Adipose tissue (tissue), 3 donors: Measurements from ENCODE around the gene CBFA2T3. TPM values are rescaled to one million over a fixed set of nuclear protein-coding genes. Genes with fewer than 3 reads are reported as not detected.

Source experiments
- H3K27ac ChIP-seq: one replicate; pipeline ENCODE4 v1.5.1; 2013; ENCODE audit warnings: low read depth, low read length
- WGBS, 3 donors: extraction: QIAGEN DNeasy Blood & Tissue Kit; methylation state at CpG; one replicate each; pipeline ENCODE4 v1.1.7; 2013; 5-methylcytosine and 5-hydroxymethylcytosine counted together
- polyA plus RNA-seq, 3 donors: library from polyadenylated mRNA; stranded (reverse); fragments of 200-250 nt; gene quantifications; one replicate each; pipeline ENCODE4 v1.2.3, GENCODE V29; 2013
- donor health status: healthy with polysubstance abuse.
- donor health status: Bipolar disorder and iron deficiency.
- donor health status: healthy.

CBFA2T3 gene
- polyA plus RNA-seq, 3 donors: 7.7 to 19.6 (median 10.7) TPM

- H3K27ac ChIP-seq: no peak overlapping the region
- WGBS, 3 donors: 79 to 80% (median 79%) methylated on average over 36 of the region's 36 CpGs
Measured at GRCh38 chr16:88880226-88881006, 96.6 kb downstream of the CBFA2T3 start.

GRCh38 chr16:88879788-88880055 is 97.3 kb downstream of the CBFA2T3 start:
- WGBS, 3 donors: 74 to 83% (median 83%) methylated on average over 11 of the region's 11 CpGs
- no peak overlapping the region for H3K27ac ChIP-seq

DNA sequence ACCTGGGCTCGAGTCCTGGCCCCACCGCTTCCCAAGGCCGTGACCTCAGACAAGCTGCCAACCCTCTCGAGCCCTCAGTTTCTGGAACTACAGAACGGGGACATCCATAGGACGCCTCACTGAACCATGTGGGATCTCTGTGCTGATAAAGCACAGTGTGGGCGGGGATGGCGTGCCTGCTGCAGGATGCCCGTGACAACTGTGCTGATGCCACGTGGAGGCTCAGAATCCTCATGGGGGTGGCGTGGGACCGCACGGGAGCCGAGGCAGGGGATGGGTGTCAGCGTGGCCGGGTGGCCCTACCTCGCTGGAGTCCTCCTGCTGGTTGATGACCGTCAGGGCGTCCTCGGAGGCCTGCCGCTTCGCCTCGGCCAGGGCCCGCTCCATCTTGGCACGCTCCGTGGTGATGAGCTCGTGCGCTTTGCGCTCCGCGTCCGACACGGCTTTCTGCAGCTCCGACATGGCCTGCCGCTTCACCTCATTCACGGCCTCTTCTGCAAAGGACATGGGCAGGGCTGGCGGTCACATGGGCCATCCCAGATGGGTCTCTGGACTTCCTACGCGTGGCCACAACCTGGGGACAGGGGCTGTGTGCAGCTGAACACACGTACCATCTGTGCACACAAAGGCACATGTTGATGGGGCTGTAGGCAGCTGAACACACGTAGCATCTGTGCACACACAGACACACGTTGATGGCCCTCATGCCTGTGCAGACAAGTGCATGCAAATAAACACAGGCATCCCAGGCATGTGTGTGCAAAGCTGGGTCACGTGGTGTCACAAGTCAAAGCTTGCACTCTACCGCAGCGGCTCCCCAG is 97.8 kb downstream of the CBFA2T3 start:
- WGBS, 3 donors: 89 to 94% (median 93%) methylated on average over 45 of the region's 45 CpGs
- H3K27ac ChIP-seq: no peak overlapping the region

GRCh38 chr16:88878356-88878755 is 98.7 kb downstream of the CBFA2T3 start:
- WGBS, 3 donors: 95 to 97% (median 97%) methylated on average over 15 to 20 of the region's 20 CpGs
- no peak overlapping the region for H3K27ac ChIP-seq

GRCh38 chr16:88877564-88878289 is 99.3 kb downstream of the CBFA2T3 start:
- 89 to 92% (median 90%) methylated on average over 20 of the region's 20 CpGs for WGBS, 3 donors
- H3K27ac ChIP-seq: no peak overlapping the region

- H3K27ac ChIP-seq: no peak overlapping the region
- WGBS, 3 donors: 90 to 93% (median 91%) methylated on average over 27 to 33 of the region's 33 CpGs
Measured at GRCh38 chr16:88876942-88877526, 100.0 kb downstream of the CBFA2T3 start.

DNA sequence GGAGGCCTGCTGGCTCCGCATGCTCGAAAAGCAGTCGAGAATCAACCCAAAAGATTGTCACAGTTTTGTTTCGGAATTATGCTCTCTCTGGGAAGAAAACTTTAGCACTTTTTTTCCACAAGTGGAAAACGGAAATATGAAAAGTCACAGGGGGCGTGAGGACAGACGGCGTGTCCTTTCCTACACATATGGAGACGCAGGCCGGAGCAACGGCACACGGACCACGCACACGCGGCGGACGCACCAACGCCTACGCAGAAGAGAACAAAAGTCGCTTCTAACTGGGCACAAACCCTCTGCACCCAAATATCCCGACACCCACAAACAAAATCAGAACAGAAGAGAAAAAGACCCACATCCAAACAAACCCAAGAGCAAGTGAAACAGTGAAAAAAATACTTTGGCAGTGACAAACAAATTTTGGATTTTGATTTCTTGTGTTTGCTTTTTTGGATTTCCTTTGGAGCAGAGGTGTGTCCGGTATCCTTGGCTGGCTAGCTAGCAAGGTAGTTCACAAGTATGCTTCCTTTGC is 101.2 kb downstream of the CBFA2T3 start:
- 91 to 95% (median 94%) methylated on average over 22 of the region's 22 CpGs for WGBS, 3 donors
- H3K27ac ChIP-seq: no peak overlapping the region

GRCh38 chr16:88874938-88875599 is 101.9 kb downstream of the CBFA2T3 start:
- WGBS, 3 donors: 93% methylated on average over 34 of the region's 34 CpGs
- H3K27ac ChIP-seq: no peak overlapping the region

DNA sequence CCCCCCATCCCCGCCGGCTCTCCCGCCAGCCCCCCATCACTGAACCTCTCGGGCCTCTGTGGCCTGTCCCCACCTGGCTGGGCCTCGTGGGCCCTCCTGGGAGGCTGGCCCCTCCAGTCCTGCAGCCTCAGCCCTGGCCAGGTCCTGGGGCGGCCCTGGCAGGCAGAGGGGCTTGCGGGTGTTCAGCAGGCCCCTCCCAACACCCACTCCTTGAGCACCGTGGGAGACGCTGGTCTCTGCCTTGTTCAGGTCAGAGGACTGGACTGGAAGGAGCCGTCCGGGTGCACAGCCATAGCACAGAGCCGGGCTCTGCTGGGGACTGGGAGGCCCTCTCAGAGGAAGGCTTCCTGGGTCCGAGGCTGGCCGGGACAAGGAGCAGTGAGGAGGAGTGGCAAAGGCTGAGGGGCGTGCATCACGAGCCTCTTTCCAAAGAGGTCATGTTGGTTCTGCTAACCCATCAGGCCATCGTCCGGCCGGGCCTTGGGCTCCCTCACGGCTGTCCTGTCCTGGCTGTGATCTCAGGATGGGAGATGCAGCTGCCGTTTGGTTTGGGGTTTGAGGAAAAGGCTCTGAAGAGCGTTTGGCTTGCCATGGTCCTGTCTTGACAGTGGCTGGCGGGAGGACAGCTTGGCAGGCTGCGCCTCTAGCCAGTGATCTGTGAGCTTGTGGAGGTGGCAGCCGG is 104.2 kb downstream of the CBFA2T3 start:
- 63 to 66% (median 65%) methylated on average over 25 of the region's 25 CpGs for WGBS, 3 donors
- no peak overlapping the region for H3K27ac ChIP-seq

DNA sequence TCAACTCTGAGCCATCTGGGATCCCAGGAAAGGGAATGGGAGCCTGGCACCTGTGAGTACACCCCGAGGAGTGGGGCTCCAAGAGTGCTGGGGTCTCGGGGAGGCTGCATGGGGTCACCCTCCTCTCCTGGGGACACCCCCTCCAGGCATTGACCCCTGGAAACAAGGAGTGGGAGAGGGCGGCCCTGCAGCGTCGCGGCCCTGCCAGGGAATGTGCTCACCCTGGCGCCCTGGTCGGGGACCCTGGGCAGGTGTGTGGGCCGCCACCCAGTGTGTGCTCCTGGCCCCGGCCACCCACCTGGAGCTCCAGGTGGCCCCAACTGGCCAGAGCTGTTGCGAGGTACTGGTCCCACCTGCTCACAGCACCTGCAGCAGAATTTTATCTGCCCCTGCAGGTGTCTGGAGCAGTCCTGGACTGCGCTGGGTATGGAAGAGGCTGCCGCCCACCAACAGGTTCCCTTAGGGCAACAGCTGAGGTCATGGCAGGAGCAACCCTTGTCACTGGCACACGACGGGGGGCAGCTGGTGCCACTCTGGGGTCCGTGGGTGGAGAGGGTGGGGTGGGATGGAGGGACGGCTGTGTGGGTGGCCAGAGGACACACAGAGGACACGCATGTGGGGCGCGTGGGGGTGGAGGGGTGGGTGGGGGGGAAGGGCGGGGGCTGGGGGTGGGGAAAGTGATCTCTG is 105.1 kb downstream of the CBFA2T3 start:
- WGBS, 3 donors: 71% methylated on average over 18 to 21 of the region's 21 CpGs
- H3K27ac ChIP-seq: no peak overlapping the region

DNA sequence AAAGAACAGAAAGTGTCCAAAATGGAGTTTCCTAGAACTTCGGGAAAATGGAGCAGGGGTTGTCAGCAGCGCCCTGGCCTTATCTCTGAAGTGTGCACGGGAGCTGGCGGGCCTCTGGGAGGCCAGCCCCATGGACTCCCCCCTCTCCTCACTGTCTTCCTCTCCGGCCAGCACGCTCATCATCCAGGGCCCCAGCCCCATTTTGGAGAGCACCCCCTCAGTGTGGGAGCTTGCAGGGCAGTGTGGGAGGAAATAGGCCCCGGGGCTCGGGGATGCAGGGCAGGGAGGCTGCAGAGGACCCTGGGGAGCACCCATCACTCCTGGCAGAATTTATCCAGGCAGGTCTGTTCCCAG is 105.7 kb downstream of the CBFA2T3 start:
- WGBS, 3 donors: 13 to 14% (median 14%) methylated on average over 8 of the region's 8 CpGs
- H3K27ac ChIP-seq: no peak overlapping the region

GRCh38 chr16:88870608-88871348 is 106.2 kb downstream of the CBFA2T3 start:
- WGBS, 3 donors: 29 to 37% (median 33%) methylated on average over 37 of the region's 37 CpGs
- H3K27ac ChIP-seq: no peak overlapping the region

- no peak overlapping the region for H3K27ac ChIP-seq
- WGBS, 3 donors: 76 to 87% (median 81%) methylated on average over 9 of the region's 9 CpGs
Measured at GRCh38 chr16:88869673-88869980, 107.4 kb downstream of the CBFA2T3 start.

DNA sequence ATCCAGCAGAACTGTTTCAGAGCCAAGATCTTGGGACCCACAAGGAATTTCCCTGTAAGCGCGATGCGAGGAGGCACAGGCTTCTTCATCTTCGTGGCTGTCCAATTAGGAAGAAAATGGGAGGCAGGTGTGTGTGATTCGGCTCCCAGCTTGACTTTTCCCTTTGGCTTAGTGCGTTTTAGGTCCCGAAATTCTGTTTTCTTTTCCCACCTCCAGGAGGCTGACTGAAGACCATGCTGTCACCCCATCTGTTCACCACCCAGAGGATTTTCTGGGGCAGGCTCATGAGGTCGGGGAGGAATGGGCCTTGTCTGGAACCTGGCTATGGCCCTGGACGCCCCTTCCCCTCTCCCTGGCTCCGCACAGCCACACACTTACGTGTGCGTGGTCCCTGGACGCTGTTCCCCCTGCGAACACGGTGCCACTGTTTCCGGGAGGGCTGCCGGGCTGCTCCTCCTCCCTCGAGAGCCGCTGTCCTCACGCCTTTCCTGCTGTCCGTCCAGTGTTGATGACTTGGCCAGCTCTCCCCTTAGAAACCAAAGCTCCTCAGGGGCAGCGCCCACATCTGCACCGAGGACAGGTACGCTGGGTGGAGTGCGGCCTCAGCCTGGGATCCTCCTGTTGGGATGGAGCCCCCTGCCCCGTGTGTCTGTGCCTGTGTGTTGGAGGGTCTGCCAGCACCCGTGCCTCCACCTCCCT is 107.9 kb downstream of the CBFA2T3 start:
- WGBS, 3 donors: 82 to 90% (median 87%) methylated on average over 27 of the region's 27 CpGs
- H3K27ac ChIP-seq: no peak overlapping the region

DNA sequence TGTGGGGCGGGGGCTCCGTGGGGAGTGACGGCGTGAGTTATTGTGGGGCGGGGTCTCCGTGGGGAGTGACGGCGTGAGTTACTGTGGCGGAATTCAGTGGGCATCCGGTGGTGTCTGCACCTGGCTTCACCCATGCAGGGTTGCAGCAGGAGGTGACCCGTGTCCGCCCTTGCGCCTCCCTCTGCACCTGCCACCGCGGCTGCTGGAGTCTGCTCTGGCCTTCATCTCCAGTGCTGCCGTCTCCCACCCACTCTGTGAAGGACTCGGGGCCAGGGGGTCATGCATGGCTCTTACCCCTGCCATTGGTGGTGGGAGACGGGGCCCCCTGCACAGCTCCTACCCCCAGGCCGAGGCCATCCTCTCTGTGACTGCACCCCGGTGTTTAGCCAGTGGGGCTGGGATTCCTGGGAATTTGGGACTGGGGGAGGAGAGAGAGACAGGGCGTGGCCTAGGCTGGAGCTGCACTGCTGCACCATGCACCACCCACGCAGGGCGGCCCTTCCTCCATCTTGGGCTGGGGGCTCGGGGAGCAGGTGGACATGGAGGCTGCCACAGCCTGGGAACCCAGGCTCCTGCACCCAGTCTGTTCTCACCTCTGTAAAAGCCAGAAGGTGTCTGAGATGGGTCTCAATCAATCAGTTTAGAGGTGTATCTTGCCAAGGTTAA is 109.3 kb downstream of the CBFA2T3 start:
- WGBS, 3 donors: 79 to 88% (median 82%) methylated on average over 19 to 24 of the region's 24 CpGs
- no peak overlapping the region for H3K27ac ChIP-seq
